Transverse colon (tissue), 4 donors: ENCODE data around the gene FAM83C.

Experiments used
- POLR2AphosphoS5 ChIP-seq, 3 donors: sonication (generic); formaldehyde crosslinking; IDR thresholded peaks; one replicate each; pipeline ENCODE4 v1.6.1; 2016; ENCODE audit warnings: antibody characterized with exemption in 3 of 3
- TF ChIP-seq, protein P1 (sequence below), 5 experiments: fragments of 200-600 bp in 3 of 5; fragments of 450-650 bp in 2 of 5; sonication (generic) in 3 of 5; IDR thresholded peaks; 1 replicate in 2 of 5; 2 replicates in 3 of 5; pipeline ENCODE4 v1.5.1; 2016 to 2017; ENCODE audit warnings: antibody characterized with exemption in 5 of 5, inconsistent platforms in 3 of 5, mild to moderate bottlenecking in 2 of 5, moderate library complexity in 1 of 5

DNA sequence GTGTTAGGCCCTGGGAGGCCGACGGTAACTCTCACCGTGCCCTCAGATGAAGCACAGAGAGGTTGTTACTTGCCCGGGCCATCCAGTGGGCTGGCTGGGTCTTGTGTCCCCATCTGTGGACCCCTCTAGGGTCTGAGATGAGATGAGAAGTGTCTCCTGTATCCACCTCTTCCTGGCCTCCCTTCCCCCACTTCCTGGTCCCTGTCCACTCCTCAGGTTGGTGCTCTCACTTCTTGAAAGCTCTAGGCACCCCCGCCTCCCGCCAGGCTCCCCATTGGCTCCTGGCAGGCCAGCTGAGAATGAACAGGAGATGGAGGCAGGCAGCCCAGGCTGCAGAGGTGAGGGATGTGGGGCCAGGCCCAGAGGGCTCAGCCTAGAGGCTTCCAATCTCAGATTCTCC is 15.8 kb downstream of the FAM83C start:
- TF ChIP-seq, protein P1, sequence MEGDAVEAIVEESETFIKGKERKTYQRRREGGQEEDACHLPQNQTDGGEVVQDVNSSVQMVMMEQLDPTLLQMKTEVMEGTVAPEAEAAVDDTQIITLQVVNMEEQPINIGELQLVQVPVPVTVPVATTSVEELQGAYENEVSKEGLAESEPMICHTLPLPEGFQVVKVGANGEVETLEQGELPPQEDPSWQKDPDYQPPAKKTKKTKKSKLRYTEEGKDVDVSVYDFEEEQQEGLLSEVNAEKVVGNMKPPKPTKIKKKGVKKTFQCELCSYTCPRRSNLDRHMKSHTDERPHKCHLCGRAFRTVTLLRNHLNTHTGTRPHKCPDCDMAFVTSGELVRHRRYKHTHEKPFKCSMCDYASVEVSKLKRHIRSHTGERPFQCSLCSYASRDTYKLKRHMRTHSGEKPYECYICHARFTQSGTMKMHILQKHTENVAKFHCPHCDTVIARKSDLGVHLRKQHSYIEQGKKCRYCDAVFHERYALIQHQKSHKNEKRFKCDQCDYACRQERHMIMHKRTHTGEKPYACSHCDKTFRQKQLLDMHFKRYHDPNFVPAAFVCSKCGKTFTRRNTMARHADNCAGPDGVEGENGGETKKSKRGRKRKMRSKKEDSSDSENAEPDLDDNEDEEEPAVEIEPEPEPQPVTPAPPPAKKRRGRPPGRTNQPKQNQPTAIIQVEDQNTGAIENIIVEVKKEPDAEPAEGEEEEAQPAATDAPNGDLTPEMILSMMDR (IDR thresholded peaks at IDR 0.05) = no peak
- TF ChIP-seq POLR2AphosphoS5 (IDR thresholded peaks at IDR 0.05) = no peak
